CD4-positive, alpha-beta T cell treated with Interferon alpha-2 for 1 hour (primary cell): ENCODE results near the gene SPATA9.
"Not testable (repeated sequence)": the region's sequence is repeated elsewhere in the genome, so short reads cannot be mapped to it uniquely, and the experiment has no call there.

Experiments used
- DNase-seq, 2 donors: peaks; one replicate each; pipeline ENCODE4 v3.0.0-alpha.2; 2020 to 2022

SPATA9 gene

GRCh38 chr5:95715799-95716461 lies 33.1 kb upstream of the SPATA9 start:
- DNase-seq: no peak

- no peak for DNase-seq
Measured at GRCh38 chr5:95713960-95714710, 31.3 kb upstream of the SPATA9 start.

- DNase-seq: not testable (repeated sequence)
Measured at GRCh38 chr5:95713246-95713645, 30.5 kb upstream of the SPATA9 start.

GRCh38 chr5:95712347-95712958 lies 29.7 kb upstream of the SPATA9 start:
- no peak for DNase-seq

GRCh38 chr5:95711501-95712346 lies 28.9 kb upstream of the SPATA9 start:
- no peak for DNase-seq

GRCh38 chr5:95710651-95711500 lies 28.1 kb upstream of the SPATA9 start:
- not testable (repeated sequence) for DNase-seq

GRCh38 chr5:95709967-95710650 lies 27.3 kb upstream of the SPATA9 start:
- no peak for DNase-seq

GRCh38 chr5:95708876-95709275 lies 26.1 kb upstream of the SPATA9 start:
- no peak for DNase-seq

- not testable (repeated sequence) for DNase-seq
Measured at GRCh38 chr5:95707534-95708188, 24.9 kb upstream of the SPATA9 start.

GRCh38 chr5:95707055-95707454 lies 24.3 kb upstream of the SPATA9 start:
- DNase-seq: no peak

- DNase-seq: not testable (repeated sequence)
Measured at GRCh38 chr5:95706196-95706595, 23.4 kb upstream of the SPATA9 start.

GRCh38 chr5:95704150-95704549 lies 21.4 kb upstream of the SPATA9 start:
- DNase-seq: no peak

- no peak for DNase-seq
Measured at GRCh38 chr5:95701074-95701473, 18.3 kb upstream of the SPATA9 start.

- DNase-seq: no peak
Measured at GRCh38 chr5:95699337-95699736, 16.5 kb upstream of the SPATA9 start.

- DNase-seq: no peak
Measured at GRCh38 chr5:95697781-95698681, 15.2 kb upstream of the SPATA9 start.

- no peak for DNase-seq
Measured at GRCh38 chr5:95690333-95690732, 7.5 kb upstream of the SPATA9 start.

- DNase-seq: no peak
Measured at GRCh38 chr5:95689680-95690079, 6.9 kb upstream of the SPATA9 start.

GRCh38 chr5:95686651-95687050 lies 3.9 kb upstream of the SPATA9 start:
- no peak for DNase-seq

- no peak for DNase-seq
Measured at GRCh38 chr5:95684361-95684760, 1.6 kb upstream of the SPATA9 start.

- DNase-seq: no peak
Measured at GRCh38 chr5:95673081-95673480, 9.7 kb downstream of the SPATA9 start.
